ENCODE results near the gene PBX1.

DNA sequence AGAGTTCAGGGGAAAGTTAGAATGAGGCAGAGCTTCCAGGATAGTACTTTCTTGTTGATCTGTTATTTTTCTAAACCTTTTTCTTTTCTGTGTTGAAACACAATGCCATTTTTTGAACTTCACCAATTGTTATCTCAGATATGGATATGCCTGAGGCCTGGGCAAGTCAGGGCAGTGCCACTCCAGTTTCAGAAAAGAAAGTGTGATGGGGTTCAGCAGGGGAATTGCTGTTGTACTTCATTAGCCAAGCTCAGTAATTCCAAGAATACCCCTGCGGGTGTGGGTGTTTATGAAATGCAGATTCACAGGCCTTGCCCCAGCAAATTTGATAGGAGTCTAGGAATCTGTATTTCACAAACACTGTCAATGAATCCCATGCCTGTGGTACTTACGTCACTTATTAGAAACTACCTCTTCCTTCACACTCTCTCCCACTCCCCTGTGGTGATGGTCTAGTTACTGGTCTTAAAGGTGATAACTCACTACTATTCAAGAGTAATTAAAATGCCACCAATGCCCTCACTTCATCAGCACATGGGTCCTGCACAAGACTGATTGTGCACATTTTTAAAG lies 142.3 kb downstream of the PBX1 start:
- TF ChIP-seq EZH2 (IDR thresholded peaks at IDR 0.05; ENCODE audit: low read depth, unreplicated experiment) (no peak), POLR2AphosphoS5 (IDR thresholded peaks at IDR 0.05; ENCODE audit: low read depth) (no peak), EZH2phosphoT487 (IDR thresholded peaks at IDR 0.05; ENCODE audit: unreplicated experiment) (no peak), STAT1 (IDR thresholded peaks at IDR 0.05; ENCODE audit: unreplicated experiment) (no peak), ZNF331 (CRISPR knock-in tag; IDR thresholded peaks at IDR 0.05; ENCODE audit: low read depth) (no peak), NANOG (IDR thresholded peaks at IDR 0.05; ENCODE audit: borderline replicate concordance) (no peak), JUNB (IDR thresholded peaks at IDR 0.05; ENCODE audit: unreplicated experiment) (no peak)
- TF ChIP-seq, protein P1, sequence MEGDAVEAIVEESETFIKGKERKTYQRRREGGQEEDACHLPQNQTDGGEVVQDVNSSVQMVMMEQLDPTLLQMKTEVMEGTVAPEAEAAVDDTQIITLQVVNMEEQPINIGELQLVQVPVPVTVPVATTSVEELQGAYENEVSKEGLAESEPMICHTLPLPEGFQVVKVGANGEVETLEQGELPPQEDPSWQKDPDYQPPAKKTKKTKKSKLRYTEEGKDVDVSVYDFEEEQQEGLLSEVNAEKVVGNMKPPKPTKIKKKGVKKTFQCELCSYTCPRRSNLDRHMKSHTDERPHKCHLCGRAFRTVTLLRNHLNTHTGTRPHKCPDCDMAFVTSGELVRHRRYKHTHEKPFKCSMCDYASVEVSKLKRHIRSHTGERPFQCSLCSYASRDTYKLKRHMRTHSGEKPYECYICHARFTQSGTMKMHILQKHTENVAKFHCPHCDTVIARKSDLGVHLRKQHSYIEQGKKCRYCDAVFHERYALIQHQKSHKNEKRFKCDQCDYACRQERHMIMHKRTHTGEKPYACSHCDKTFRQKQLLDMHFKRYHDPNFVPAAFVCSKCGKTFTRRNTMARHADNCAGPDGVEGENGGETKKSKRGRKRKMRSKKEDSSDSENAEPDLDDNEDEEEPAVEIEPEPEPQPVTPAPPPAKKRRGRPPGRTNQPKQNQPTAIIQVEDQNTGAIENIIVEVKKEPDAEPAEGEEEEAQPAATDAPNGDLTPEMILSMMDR (conservative IDR thresholded peaks at IDR 0.05; ENCODE audit: low read depth in 2 of 2), result no peak
- TF ChIP-seq, protein P2, sequence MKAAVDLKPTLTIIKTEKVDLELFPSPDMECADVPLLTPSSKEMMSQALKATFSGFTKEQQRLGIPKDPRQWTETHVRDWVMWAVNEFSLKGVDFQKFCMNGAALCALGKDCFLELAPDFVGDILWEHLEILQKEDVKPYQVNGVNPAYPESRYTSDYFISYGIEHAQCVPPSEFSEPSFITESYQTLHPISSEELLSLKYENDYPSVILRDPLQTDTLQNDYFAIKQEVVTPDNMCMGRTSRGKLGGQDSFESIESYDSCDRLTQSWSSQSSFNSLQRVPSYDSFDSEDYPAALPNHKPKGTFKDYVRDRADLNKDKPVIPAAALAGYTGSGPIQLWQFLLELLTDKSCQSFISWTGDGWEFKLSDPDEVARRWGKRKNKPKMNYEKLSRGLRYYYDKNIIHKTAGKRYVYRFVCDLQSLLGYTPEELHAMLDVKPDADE (IDR thresholded peaks at IDR 0.05), result no peak
- TF ChIP-seq, protein P3, sequence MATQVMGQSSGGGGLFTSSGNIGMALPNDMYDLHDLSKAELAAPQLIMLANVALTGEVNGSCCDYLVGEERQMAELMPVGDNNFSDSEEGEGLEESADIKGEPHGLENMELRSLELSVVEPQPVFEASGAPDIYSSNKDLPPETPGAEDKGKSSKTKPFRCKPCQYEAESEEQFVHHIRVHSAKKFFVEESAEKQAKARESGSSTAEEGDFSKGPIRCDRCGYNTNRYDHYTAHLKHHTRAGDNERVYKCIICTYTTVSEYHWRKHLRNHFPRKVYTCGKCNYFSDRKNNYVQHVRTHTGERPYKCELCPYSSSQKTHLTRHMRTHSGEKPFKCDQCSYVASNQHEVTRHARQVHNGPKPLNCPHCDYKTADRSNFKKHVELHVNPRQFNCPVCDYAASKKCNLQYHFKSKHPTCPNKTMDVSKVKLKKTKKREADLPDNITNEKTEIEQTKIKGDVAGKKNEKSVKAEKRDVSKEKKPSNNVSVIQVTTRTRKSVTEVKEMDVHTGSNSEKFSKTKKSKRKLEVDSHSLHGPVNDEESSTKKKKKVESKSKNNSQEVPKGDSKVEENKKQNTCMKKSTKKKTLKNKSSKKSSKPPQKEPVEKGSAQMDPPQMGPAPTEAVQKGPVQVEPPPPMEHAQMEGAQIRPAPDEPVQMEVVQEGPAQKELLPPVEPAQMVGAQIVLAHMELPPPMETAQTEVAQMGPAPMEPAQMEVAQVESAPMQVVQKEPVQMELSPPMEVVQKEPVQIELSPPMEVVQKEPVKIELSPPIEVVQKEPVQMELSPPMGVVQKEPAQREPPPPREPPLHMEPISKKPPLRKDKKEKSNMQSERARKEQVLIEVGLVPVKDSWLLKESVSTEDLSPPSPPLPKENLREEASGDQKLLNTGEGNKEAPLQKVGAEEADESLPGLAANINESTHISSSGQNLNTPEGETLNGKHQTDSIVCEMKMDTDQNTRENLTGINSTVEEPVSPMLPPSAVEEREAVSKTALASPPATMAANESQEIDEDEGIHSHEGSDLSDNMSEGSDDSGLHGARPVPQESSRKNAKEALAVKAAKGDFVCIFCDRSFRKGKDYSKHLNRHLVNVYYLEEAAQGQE (IDR thresholded peaks at IDR 0.05; ENCODE audit: unreplicated experiment), result no peak

All from GM23338 (cell line).